ENCODE results near the gene INPP5E. TPM values are rescaled to one million over a fixed set of nuclear protein-coding genes. Genes with fewer than 3 reads are reported as not detected.

Gene INPP5E
- total RNA-seq, 4 donors from 2014 or later = 10.2 to 21.3 (median 13.4) TPM

DNA sequence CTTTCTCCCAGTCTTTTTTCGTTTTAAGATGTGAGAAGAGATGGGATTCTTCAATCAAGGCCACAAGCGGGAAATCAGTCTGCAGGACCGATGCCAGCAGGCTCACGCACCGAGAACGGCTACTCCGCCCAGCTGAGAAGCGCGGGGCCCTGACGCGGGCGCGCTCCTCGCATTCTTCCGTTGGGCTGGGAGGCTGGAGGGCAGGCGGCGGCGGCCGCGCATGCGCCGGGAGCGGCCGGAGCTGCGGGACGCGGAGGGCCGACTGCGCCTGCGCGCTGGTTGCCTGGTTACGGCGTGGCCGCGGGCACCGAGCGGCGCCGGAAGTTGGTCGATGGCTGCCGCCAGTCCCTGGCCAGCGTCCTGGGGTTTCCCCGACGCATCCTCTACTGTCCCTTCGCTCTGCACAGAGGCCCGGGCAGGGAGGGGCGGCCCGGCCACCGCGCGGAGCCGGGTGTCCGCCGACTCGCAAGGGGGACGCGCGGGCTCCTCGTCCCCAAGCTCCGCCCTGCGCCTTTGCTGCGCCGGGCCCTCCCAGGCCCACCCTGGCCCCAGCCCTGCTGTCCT, 44.0 kb upstream of the INPP5E start:
- peak in 1 of 2 donors; percentile 89 for TF ChIP-seq POLR2A (IDR thresholded peaks at IDR 0.05)
- TF ChIP-seq, protein P1, sequence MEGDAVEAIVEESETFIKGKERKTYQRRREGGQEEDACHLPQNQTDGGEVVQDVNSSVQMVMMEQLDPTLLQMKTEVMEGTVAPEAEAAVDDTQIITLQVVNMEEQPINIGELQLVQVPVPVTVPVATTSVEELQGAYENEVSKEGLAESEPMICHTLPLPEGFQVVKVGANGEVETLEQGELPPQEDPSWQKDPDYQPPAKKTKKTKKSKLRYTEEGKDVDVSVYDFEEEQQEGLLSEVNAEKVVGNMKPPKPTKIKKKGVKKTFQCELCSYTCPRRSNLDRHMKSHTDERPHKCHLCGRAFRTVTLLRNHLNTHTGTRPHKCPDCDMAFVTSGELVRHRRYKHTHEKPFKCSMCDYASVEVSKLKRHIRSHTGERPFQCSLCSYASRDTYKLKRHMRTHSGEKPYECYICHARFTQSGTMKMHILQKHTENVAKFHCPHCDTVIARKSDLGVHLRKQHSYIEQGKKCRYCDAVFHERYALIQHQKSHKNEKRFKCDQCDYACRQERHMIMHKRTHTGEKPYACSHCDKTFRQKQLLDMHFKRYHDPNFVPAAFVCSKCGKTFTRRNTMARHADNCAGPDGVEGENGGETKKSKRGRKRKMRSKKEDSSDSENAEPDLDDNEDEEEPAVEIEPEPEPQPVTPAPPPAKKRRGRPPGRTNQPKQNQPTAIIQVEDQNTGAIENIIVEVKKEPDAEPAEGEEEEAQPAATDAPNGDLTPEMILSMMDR (IDR thresholded peaks at IDR 0.05) = no peak
- H3K27ac ChIP-seq = peak overlapping the region; percentile 98 to 99 (median 99)
- 0% methylated on average over 2 to 13 of the region's 63 CpGs for WGBS, 2 donors
- peak; percentile 93 for DNase-seq
- no peaks in the 10 kb centered on the region for H3K27me3 ChIP-seq
- H3K36me3 ChIP-seq = no peaks in the 10 kb centered on the region
- H3K4me3 ChIP-seq (replicated peaks in 1 of 3) = peak overlapping the region; percentile 16 to 49 (median 18)
- intact Hi-C loops (cut with DNase I) = no loop called here
- peaks cover 19 to 24% of the 10 kb centered on the region in 2 donors for H3K4me1 ChIP-seq
- H3K9me3 ChIP-seq = no peaks in the 10 kb centered on the region

DNA sequence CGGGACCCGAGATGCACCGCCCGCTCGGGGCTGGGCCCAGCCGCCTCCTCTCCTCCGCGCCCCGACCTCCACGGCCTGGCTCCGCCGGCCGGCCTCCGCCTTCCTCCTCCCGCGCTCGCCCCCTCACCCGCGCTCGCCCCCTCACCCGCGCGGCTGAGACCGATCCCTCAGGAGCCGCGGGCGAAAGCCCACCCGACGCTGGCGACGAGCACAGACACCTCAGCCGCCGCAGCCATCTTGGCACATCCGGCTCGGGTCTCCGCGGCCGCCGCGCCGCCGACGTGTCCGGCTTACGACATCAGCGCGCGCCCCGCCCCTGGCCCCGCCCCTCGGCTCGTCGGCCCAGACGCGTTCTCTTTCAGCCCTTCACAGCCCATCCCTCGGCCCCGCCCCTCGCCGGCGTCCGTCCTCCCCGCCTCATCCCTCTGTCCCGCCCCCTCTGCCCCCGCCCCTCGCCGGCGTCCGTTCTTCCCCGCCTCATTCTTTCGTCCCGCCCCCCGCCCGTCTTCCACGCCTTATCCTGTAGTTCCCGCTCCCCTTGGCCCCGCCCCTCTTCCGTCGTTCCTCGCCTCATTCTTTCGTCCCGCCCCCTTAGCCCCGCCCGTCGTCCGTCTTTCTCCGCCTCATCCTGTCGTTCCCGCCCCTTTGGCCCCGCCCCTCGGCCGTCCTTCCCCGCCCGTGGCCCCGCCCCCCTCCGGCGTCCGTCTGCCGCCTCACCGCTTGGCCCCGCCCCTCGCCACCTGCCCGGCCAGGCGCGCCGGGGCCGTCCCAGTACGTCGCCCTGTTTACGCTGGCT, 43.3 kb upstream of the INPP5E start, which contains the start of gene SEC16A:
Gene SEC16A (minus strand): TSS at position 248 of the 796 bp plus-strand sequence. CDS start 5,425 bp downstream, outside the sequence.
- Histone ChIP-seq H3K27ac (peak within 1 kb of the TSS; percentile 98 to 99 (median 99)), H3K27me3 (no peaks in the 10 kb centered on the region), H3K4me1 (peaks cover 19 to 24% of the 10 kb centered on the region in 2 donors), H3K9me3 (no peaks in the 10 kb centered on the region), H3K4me3 (replicated peaks in 1 of 3) (peak within 1 kb of the TSS; percentile 78 to 92 (median 87)), H3K36me3 (no peaks in the 10 kb centered on the region)
- WGBS, 2 donors = 0 to 1% methylated on average over 8 to 67 of the region's 109 CpGs
- peak; percentile 99 for DNase-seq
- intact Hi-C loops (cut with DNase I) = no loop called here
- TF ChIP-seq, protein P1 (IDR thresholded peaks at IDR 0.05) = no peak
- TF ChIP-seq POLR2A (IDR thresholded peaks at IDR 0.05) = peak in 1 of 2 donors; percentile 84

DNA sequence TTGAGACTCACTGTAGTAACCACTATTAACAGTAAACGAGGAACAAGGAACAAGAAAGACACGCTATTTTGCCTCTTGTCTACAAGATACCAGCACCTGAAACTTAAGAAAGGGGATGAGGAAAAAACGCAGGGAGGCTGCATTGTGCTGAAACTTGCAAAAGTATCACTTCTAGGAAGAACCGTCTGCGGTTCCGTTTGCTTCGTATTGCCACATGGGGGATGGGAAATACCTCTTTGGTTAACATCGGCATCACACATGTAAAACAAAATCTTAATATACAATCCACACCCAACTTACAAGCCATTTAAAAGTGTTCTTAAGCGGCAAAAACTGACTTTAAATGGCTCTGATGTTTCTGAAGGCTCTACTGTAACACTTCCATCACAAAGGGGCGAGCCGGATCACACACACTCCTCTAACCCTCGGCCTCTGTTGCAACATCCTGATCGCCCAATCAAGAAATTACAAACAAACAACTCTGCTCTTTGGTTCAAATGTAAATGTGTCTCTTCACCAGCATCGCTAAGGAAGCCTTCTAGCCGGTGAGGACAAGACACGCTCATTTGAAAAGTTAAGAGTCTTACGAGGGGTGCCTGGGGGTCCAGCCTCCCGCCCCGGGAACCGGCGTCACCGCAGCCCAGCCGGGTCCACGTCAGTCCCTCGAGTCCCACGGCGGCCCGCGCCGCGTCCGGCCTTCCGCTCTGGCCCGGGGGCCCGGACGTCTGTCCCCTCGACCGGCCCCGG, 42.6 kb upstream of the INPP5E start:
- intact Hi-C loops (cut with DNase I) = no loop called here
- WGBS, 2 donors = 1 to 2% methylated on average over 15 to 17 of the region's 39 CpGs
- Histone ChIP-seq H3K36me3 (peaks cover 0 to 6% of the 10 kb centered on the region in 2 donors), H3K9me3 (no peaks in the 10 kb centered on the region), H3K27me3 (no peaks in the 10 kb centered on the region), H3K27ac (peak overlapping the region; percentile 70 to 96 (median 93)), H3K4me1 (peaks cover 19 to 24% of the 10 kb centered on the region in 2 donors), H3K4me3 (replicated peaks in 1 of 3) (peak overlapping the region; percentile 78 to 92 (median 87))
- peak in 1 of 2 donors; percentile 29 for DNase-seq
- no peak for TF ChIP-seq POLR2A (IDR thresholded peaks at IDR 0.05)
- TF ChIP-seq, protein P1 (IDR thresholded peaks at IDR 0.05) = no peak

DNA sequence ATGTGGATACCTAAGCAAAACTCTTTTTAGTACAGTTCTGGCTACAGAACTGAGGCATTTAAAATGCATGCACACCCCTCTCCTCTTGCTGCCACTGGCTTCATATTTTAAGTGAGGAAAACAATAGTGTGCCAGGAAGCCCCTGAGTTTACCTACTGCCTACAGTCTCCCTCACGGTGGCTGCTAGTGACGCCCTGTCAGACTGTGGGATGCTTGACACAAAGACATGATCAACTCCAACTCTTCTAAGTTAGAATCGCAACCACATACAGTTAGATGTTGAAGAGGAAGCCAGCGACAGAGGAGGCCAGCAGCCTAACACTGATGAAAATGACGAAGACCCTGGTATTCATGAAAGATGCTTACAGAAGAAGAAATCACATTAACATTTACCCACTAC, 41.9 kb upstream of the INPP5E start:
- intact Hi-C loops (cut with DNase I) = no loop called here
- TF ChIP-seq POLR2A (IDR thresholded peaks at IDR 0.05) = no peak
- TF ChIP-seq, protein P1 (IDR thresholded peaks at IDR 0.05) = no peak
- DNase-seq = no peak
- H3K27me3 ChIP-seq = no peaks in the 10 kb centered on the region
- peak overlapping the region in 1 of 3 donors; percentile 92 for H3K4me3 ChIP-seq (replicated peaks in 1 of 3)
- no peak overlapping the region for H3K27ac ChIP-seq
- H3K9me3 ChIP-seq = no peaks in the 10 kb centered on the region
- H3K36me3 ChIP-seq = peaks cover 6 to 12% of the 10 kb centered on the region in 2 donors
- 41 to 46% methylated on average over 5 of the region's 5 CpGs for WGBS, 2 donors
- H3K4me1 ChIP-seq = peaks cover 19 to 24% of the 10 kb centered on the region in 2 donors
